Pericardium fibroblast (primary cell): ENCODE results near the gene ITPR1. TPM values are rescaled to one million over a fixed set of nuclear protein-coding genes. Genes with fewer than 3 reads are reported as not detected.

Source experiments
- total RNA-seq: library from RNA; depleted of rRNA; stranded (reverse); fragments of >200 nt; gene quantifications from 2 replicates; pipeline ENCODE4 v1.2.3, GENCODE V29; 2015

Gene ITPR1
- total RNA-seq, result 16.3 and 33.0 TPM in 2 replicates

DNA sequence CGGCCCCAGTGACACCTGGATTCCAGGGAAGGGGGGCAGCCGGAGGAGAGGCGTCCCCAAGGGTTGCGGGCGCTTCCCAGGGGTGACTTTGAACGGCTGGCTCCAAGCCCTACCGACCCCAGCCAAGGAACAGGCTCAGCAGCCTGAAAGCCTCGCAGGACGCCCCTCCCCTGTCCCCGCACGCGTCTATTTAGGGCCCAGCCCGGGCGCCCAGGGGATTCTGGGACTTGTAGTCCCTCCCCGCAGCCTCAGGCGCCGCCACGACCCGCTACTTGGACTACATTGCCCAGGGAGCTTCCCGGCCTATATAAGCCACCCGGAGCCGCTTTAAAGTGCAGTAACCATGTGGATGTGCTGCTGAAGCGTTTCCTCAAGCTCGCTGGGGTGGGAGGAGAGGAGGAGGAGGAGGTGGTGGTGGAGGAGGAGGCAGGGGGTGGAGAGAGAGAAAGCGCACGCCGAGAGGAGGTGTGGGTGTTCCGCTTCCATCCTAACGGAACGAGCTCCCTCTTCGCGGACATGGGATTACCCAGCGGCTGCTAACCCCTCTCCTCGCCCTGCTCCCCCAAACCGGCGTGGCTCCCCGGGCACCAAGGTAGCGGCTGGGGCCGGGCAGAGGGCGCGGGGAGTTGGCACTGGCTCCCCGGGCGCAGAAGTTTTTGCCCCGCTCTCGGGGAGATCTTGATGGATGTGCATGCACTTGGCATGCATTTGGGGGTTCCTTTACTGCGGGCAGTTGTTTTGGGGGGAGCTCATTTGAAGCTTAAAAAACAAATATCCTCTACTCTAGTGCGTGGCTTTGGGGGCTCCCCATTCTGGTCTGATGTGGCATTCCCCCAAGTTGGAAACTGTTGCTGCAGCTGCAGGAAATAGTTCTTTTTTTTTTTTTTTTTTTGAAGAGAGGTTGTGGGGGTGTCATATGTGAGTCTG is at the start of gene ITPR1:
Gene ITPR1, plus strand, starts transcription at position 335 of the 927 bp plus-strand sequence. CDS start 23,144 bp downstream, outside the sequence.

GRCh38 chr3:4466741-4467521 is 26.2 kb upstream of the ITPR1 start, which contains the start of gene SUMF1:
Gene SUMF1, minus strand, starts transcription at chr3:4467269. Its CDS starts 24 bp downstream, at chr3:4467245.

Other genes starting within 250 kb of the ITPR1 start
- 9.7 and 15.0 TPM in 2 replicates for gene SETMAR, start 190.0 kb upstream of the ITPR1 start, total RNA-seq
- 50.6 and 77.3 TPM in 2 replicates for gene SUMF1, start 26.1 kb upstream of the ITPR1 start, total RNA-seq